CD14-positive monocyte (primary cell): Measurements from ENCODE around the gene ELFN1. TPM values are rescaled to one million over a fixed set of nuclear protein-coding genes. Genes with fewer than 3 reads are reported as not detected.

Source experiments
- DNase-seq, 3 donors: peaks; one replicate each; pipeline ENCODE4 v3.0.0-alpha.2; 2011 to 2022
- H2AFZ ChIP-seq: 2 replicates; pipeline ENCODE4 v1.6.0; 2012; ENCODE audit warnings: mild to moderate bottlenecking, low read depth, low read length, inconsistent platforms; ENCODE audit not compliant: insufficient read depth, poor library complexity, severe bottlenecking
- H3K27ac ChIP-seq, 2 donors: 1 replicate in 1 of 2; 2 replicates in 1 of 2; pipeline ENCODE4 v1.5.1; 2012 to 2013; ENCODE audit warnings: low read length in 2 of 2, control low read depth in 1 of 2, inconsistent platforms in 1 of 2, low read depth in 1 of 2, mild to moderate bottlenecking in 1 of 2
- H3K27me3 ChIP-seq, 2 donors: one replicate each; pipeline versions ENCODE4 v1.6.0 to v1.6.1; 2011 to 2013; ENCODE audit warnings: low read length in 2 of 2; ENCODE audit not compliant: control insufficient read depth in 2 of 2, insufficient read depth in 2 of 2
- H3K36me3 ChIP-seq, 2 donors: replicated peaks in 1 of 2; 1 replicate in 1 of 2; 2 replicates in 1 of 2; pipeline versions ENCODE4 v1.5.1 to v1.6.1; 2012 to 2013; ENCODE audit warnings: low read length in 2 of 2, control low read depth in 1 of 2, inconsistent platforms in 1 of 2, mild to moderate bottlenecking in 1 of 2; ENCODE audit not compliant: insufficient read depth in 2 of 2, control insufficient read depth in 1 of 2
- H3K4me1 ChIP-seq, 2 donors: 1 replicate in 1 of 2; 2 replicates in 1 of 2; pipeline versions ENCODE4 v1.5.1 to v1.6.1; 2012 to 2013; ENCODE audit warnings: low read length in 2 of 2, control low read depth in 1 of 2, inconsistent platforms in 1 of 2, mild to moderate bottlenecking in 1 of 2, moderate library complexity in 1 of 2; ENCODE audit not compliant: insufficient read depth in 2 of 2, control insufficient read depth in 1 of 2
- H3K4me2 ChIP-seq: replicated peaks from 2 replicates; pipeline ENCODE3; 2012; ENCODE audit warnings: low read length, moderate library complexity, mild to moderate bottlenecking; ENCODE audit not compliant: poor library complexity, severe bottlenecking; ENCODE audit errors: extremely low read depth
- H3K4me3 ChIP-seq, 3 experiments: fragments of 200-600 bp in 1 of 3; sonication (generic) in 1 of 3; replicated peaks in 1 of 3; 1 replicate in 2 of 3; 2 replicates in 1 of 3; pipeline ENCODE4 v1.5.1; 2011 to 2013; ENCODE audit warnings: low read length in 3 of 3, mild to moderate bottlenecking in 3 of 3, control low read depth in 2 of 3, low read depth in 2 of 3, inconsistent platforms in 1 of 3, moderate library complexity in 1 of 3
- H3K79me2 ChIP-seq: 2 replicates; pipeline ENCODE4 v1.6.0; 2012; ENCODE audit warnings: mild to moderate bottlenecking, control low read depth, inconsistent platforms, low read length, moderate library complexity; ENCODE audit not compliant: insufficient read depth
- H3K9ac ChIP-seq: 2 replicates; pipeline ENCODE4 v1.6.0; 2017; ENCODE audit warnings: low read length, mild to moderate bottlenecking; ENCODE audit not compliant: insufficient read depth, poor library complexity, severe bottlenecking
- H3K9me3 ChIP-seq, 2 donors: replicated peaks in 1 of 2; 1 replicate in 1 of 2; 2 replicates in 1 of 2; pipeline versions ENCODE4 v1.5.1 to v1.6.1; 2012 to 2013; ENCODE audit warnings: low read length in 2 of 2, control low read depth in 1 of 2; ENCODE audit not compliant: control insufficient read depth in 1 of 2, insufficient read depth in 1 of 2
- H4K20me1 ChIP-seq: 2 replicates; pipeline ENCODE4 v1.6.0; 2012; ENCODE audit warnings: mild to moderate bottlenecking, low read length, control low read depth, moderate library complexity; ENCODE audit not compliant: insufficient read depth
- H3K27ac Mint-ChIP-seq, 7 donors: one replicate each; pipeline ENCODE4 v1.8.0; 2020; ENCODE audit warnings: mild to moderate bottlenecking in 7 of 7, mixed read lengths in 7 of 7, moderate library complexity in 6 of 7, inconsistent platforms in 2 of 7
- H3K27me3 Mint-ChIP-seq, 3 donors: one replicate each; pipeline ENCODE4 v1.8.0; 2021 to 2022; ENCODE audit warnings: low read depth in 3 of 3, mild to moderate bottlenecking in 3 of 3, mixed read lengths in 3 of 3, moderate library complexity in 3 of 3, inconsistent platforms in 1 of 3
- H3K36me3 Mint-ChIP-seq, 2 donors: one replicate each; pipeline ENCODE4 v1.8.0; 2020; ENCODE audit warnings: mixed read lengths in 2 of 2, inconsistent platforms in 1 of 2, mild to moderate bottlenecking in 1 of 2
- H3K4me1 Mint-ChIP-seq: one replicate; pipeline ENCODE4 v1.8.0; 2020; ENCODE audit warnings: mild to moderate bottlenecking, mixed read lengths
- H3K4me3 Mint-ChIP-seq, 2 donors: one replicate each; pipeline ENCODE4 v1.8.0; 2020; ENCODE audit warnings: mild to moderate bottlenecking in 2 of 2, mixed read lengths in 2 of 2, moderate library complexity in 1 of 2
- H3K9me3 Mint-ChIP-seq, 7 donors: one replicate each; pipeline ENCODE4 v1.8.0; 2020 to 2022; ENCODE audit warnings: mixed read lengths in 7 of 7, mild to moderate bottlenecking in 6 of 7, moderate library complexity in 6 of 7, inconsistent platforms in 2 of 7
- WGBS: methylation state at CpG from one replicate; pipeline ENCODE4 v1.1.5; 2013; ENCODE audit warnings: missing lambda C conversion rate; ENCODE audit not compliant: insufficient coverage; 5-methylcytosine and 5-hydroxymethylcytosine counted together
- intact Hi-C, 2 donors: fragments of 100-400 bp; cut with micrococcal nuclease; formaldehyde crosslinking; loops; one replicate each; pipeline versions ENCODE4 v1.15.0 to v1.15.1; 2023
- polyA plus RNA-seq, 3 donors: library from polyadenylated mRNA; depleted of rRNA in 1 of 3; unstranded in 2 of 3; stranded (reverse) in 1 of 3; fragments of 300-500 nt in 2 of 3; fragments of >200 nt in 1 of 3; fragmentation: Illumina TruSeq in 2 of 3; gene quantifications; 1 replicate in 2 of 3; 2 replicates in 1 of 3; pipeline ENCODE4 v1.2.3, GENCODE V29; 2012 to 2021
- TF ChIP-seq, protein P1 (sequence below): fragments of 200-600 bp; IDR thresholded peaks from one replicate; pipeline ENCODE4 v1.8.0; 2022; ENCODE audit warnings: antibody characterized with exemption, mild to moderate bottlenecking

ELFN1 gene
- polyA plus RNA-seq, 3 donors, result not detected

GRCh38 chr7:1794888-1795542 lies 124.9 kb downstream of the ELFN1 start:
- H4K20me1 ChIP-seq, result no peaks in the 10 kb centered on the region
- peaks cover 17 to 49% (median 28%) of the 10 kb centered on the region in 7 donors for H3K9me3 Mint-ChIP-seq
- TF ChIP-seq, protein P1, sequence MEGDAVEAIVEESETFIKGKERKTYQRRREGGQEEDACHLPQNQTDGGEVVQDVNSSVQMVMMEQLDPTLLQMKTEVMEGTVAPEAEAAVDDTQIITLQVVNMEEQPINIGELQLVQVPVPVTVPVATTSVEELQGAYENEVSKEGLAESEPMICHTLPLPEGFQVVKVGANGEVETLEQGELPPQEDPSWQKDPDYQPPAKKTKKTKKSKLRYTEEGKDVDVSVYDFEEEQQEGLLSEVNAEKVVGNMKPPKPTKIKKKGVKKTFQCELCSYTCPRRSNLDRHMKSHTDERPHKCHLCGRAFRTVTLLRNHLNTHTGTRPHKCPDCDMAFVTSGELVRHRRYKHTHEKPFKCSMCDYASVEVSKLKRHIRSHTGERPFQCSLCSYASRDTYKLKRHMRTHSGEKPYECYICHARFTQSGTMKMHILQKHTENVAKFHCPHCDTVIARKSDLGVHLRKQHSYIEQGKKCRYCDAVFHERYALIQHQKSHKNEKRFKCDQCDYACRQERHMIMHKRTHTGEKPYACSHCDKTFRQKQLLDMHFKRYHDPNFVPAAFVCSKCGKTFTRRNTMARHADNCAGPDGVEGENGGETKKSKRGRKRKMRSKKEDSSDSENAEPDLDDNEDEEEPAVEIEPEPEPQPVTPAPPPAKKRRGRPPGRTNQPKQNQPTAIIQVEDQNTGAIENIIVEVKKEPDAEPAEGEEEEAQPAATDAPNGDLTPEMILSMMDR, result no peak
- H3K36me3 ChIP-seq, result no peaks in the 10 kb centered on the region
- no peak overlapping the region for H3K27ac ChIP-seq
- no peaks in the 10 kb centered on the region for H3K36me3 Mint-ChIP-seq
- intact Hi-C loops, result no loop called here
- no peak overlapping the region for H3K4me3 Mint-ChIP-seq
- no peaks in the 10 kb centered on the region for H3K4me1 Mint-ChIP-seq
- no peaks in the 10 kb centered on the region for H3K79me2 ChIP-seq
- H3K9me3 ChIP-seq, result peaks cover 4 to 11% of the 10 kb centered on the region in 2 donors
- no peak overlapping the region for H3K4me3 ChIP-seq
- no peaks in the 10 kb centered on the region for H3K4me1 ChIP-seq
- H3K27ac Mint-ChIP-seq, result no peak overlapping the region
- no peak overlapping the region for H3K4me2 ChIP-seq
- H3K27me3 Mint-ChIP-seq, result peaks cover 6 to 22% (median 7%) of the 10 kb centered on the region in 3 donors
- H2AFZ ChIP-seq, result no peak overlapping the region
- no peak for DNase-seq
- no CpG with 5 or more reads among the region's 1 CpG for WGBS
- no peak overlapping the region for H3K9ac ChIP-seq
- H3K27me3 ChIP-seq, result peaks cover 0 to 2% of the 10 kb centered on the region in 2 donors

Other genes starting within 250 kb of the ELFN1 start
- 1 to 10 TPM in 1 of 3 donors, under 1 TPM in 2; 0.14 to 7.2 (median 0.72) TPM for gene MICALL2, start 210.8 kb upstream of the ELFN1 start, polyA plus RNA-seq
- gene INTS1, start 165.9 kb upstream of the ELFN1 start, polyA plus RNA-seq, result 10 to 100 TPM in 1 of 3 donors, 1 to 10 TPM in 2; 5.5 to 64.3 (median 7.3) TPM
- 10 to 100 TPM in 1 of 3 donors, under 1 TPM in 2; 0.30 to 32.9 (median 0.48) TPM for gene MAFK, start 139.6 kb upstream of the ELFN1 start, polyA plus RNA-seq
- gene TMEM184A, start 114.1 kb upstream of the ELFN1 start, polyA plus RNA-seq, result not detected
- 10 to 100 TPM; 32.6 to 38.8 (median 34.5) TPM for gene PSMG3, start 100.2 kb upstream of the ELFN1 start, polyA plus RNA-seq